Peyer's patch (tissue), 4 donors: ENCODE data around the gene PRXL2C. TPM values are rescaled to one million over a fixed set of nuclear protein-coding genes. Genes with fewer than 3 reads are reported as not detected.
"Not testable (repeated sequence)": the region's sequence is repeated elsewhere in the genome, so short reads cannot be mapped to it uniquely, and the experiment has no call there.

Experiments
- DNase-seq, 3 donors: peaks; one replicate each; pipeline ENCODE4 v3.0.0-alpha.2; 2017 to 2019
- H3K27ac ChIP-seq, 4 donors: fragments of 200-600 bp; sonication (generic); one replicate each; pipeline ENCODE4 v1.5.1; 2016 to 2019
- H3K27me3 ChIP-seq, 2 donors: fragments of 200-600 bp; sonication (generic); one replicate each; pipeline ENCODE4 v1.5.1; 2019
- H3K36me3 ChIP-seq, 3 donors: fragments of 200-600 bp; sonication (generic); one replicate each; pipeline ENCODE4 v1.5.1; 2016 to 2019
- H3K4me1 ChIP-seq, 4 donors: fragments of 200-600 bp; sonication (generic); one replicate each; pipeline ENCODE4 v1.5.1; 2016 to 2019
- H3K4me3 ChIP-seq, 4 donors: fragments of 200-600 bp; sonication (generic); 1 replicate in 3 of 4; 2 replicates in 1 of 4; pipeline ENCODE4 v1.5.1; 2016 to 2019; ENCODE audit warnings: mild to moderate bottlenecking in 1 of 4
- H3K9me3 ChIP-seq, 4 donors: fragments of 200-600 bp; sonication (generic); one replicate each; pipeline ENCODE4 v1.5.1; 2016 to 2019; ENCODE audit warnings: mild to moderate bottlenecking in 1 of 4
- CTCF ChIP-seq, 6 experiments: fragments of 450-650 bp in 4 of 6; fragments of 200-600 bp in 2 of 6; sonication (generic) in 1 of 6; IDR thresholded peaks; one replicate each; pipeline ENCODE4 v1.5.1; 2017 to 2019; ENCODE audit warnings: antibody characterized with exemption in 6 of 6, mild to moderate bottlenecking in 3 of 6, moderate library complexity in 1 of 6
- POLR2A ChIP-seq, 2 donors: fragments of 450-650 bp; IDR thresholded peaks; one replicate each; pipeline ENCODE4 v1.5.1; 2017; ENCODE audit warnings: antibody characterized with exemption in 2 of 2, mild to moderate bottlenecking in 2 of 2, moderate library complexity in 2 of 2
- total RNA-seq, 4 donors: library from RNA; depleted of rRNA; stranded (reverse); fragments of >200 nt; gene quantifications; one replicate each; pipeline ENCODE4 v1.1.0, GENCODE V29; 2016

PRXL2C gene
- total RNA-seq, 4 donors from 2014 or later: 5.1 to 8.3 (median 5.7) TPM

- no peak overlapping the region for H3K27ac ChIP-seq
- no peak for TF ChIP-seq CTCF (IDR thresholded peaks at IDR 0.05)
- TF ChIP-seq POLR2A (IDR thresholded peaks at IDR 0.05): no peak
- no peaks in the 10 kb centered on the region for H3K9me3 ChIP-seq
- H3K4me1 ChIP-seq: no peaks in the 10 kb centered on the region
- H3K27me3 ChIP-seq: no peaks in the 10 kb centered on the region
- DNase-seq: no peak
- no peak overlapping the region for H3K4me3 ChIP-seq
- H3K36me3 ChIP-seq: peaks cover 0 to 14% (median 0%) of the 10 kb centered on the region in 3 donors
These were observed 16.3 kb downstream of the PRXL2C start for GRCh38 chr9:96638606-96639364.

GRCh38 chr9:96636368-96636767 is 18.7 kb downstream of the PRXL2C start:
- no peak overlapping the region for H3K27ac ChIP-seq
- H3K36me3 ChIP-seq: no peaks in the 10 kb centered on the region
- no peaks in the 10 kb centered on the region for H3K9me3 ChIP-seq
- H3K4me1 ChIP-seq: no peaks in the 10 kb centered on the region
- DNase-seq: no peak
- TF ChIP-seq CTCF (IDR thresholded peaks at IDR 0.05): no peak
- no peak overlapping the region for H3K4me3 ChIP-seq
- no peaks in the 10 kb centered on the region for H3K27me3 ChIP-seq

GRCh38 chr9:96633579-96633978 is 21.5 kb downstream of the PRXL2C start:
- not testable (repeated sequence) for DNase-seq, H3K27me3 ChIP-seq, H3K36me3 ChIP-seq

GRCh38 chr9:96626912-96627311 is 28.2 kb downstream of the PRXL2C start:
- Histone ChIP-seq H3K9me3 (no peaks in the 10 kb centered on the region), H3K27ac (no peak overlapping the region), H3K4me3 (no peak overlapping the region), H3K27me3 (no peaks in the 10 kb centered on the region), H3K36me3 (no peaks in the 10 kb centered on the region), H3K4me1 (no peaks in the 10 kb centered on the region)
- DNase-seq: no peak
- TF ChIP-seq POLR2A (IDR thresholded peaks at IDR 0.05) (no peak), CTCF (IDR thresholded peaks at IDR 0.05) (no peak)

More at GRCh38 chr9:96633579-96633978, 21.5 kb downstream of the PRXL2C start:
- H3K27ac ChIP-seq, H3K4me3 ChIP-seq, H3K9me3 ChIP-seq, H3K4me1 ChIP-seq: not testable (repeated sequence)

GRCh38 chr9:96621618-96622017 is 33.5 kb downstream of the PRXL2C start:
- no peak for DNase-seq
- Histone ChIP-seq H3K9me3 (no peaks in the 10 kb centered on the region), H3K27me3 (no peaks in the 10 kb centered on the region), H3K36me3 (no peaks in the 10 kb centered on the region), H3K4me3 (no peak overlapping the region), H3K4me1 (peaks cover 0 to 8% (median 0%) of the 10 kb centered on the region in 4 donors), H3K27ac (no peak overlapping the region)
- TF ChIP-seq POLR2A (IDR thresholded peaks at IDR 0.05) (no peak), CTCF (IDR thresholded peaks at IDR 0.05) (no peak)

- H3K9me3 ChIP-seq: no peaks in the 10 kb centered on the region
- no peaks in the 10 kb centered on the region for H3K36me3 ChIP-seq
- no peak for TF ChIP-seq POLR2A (IDR thresholded peaks at IDR 0.05)
- no peak for TF ChIP-seq CTCF (IDR thresholded peaks at IDR 0.05)
- H3K27me3 ChIP-seq: no peaks in the 10 kb centered on the region
- H3K27ac ChIP-seq: no peak overlapping the region
- no peak for DNase-seq
- H3K4me1 ChIP-seq: peaks cover 0 to 8% (median 0%) of the 10 kb centered on the region in 4 donors
- H3K4me3 ChIP-seq: no peak overlapping the region
These were observed 34.3 kb downstream of the PRXL2C start for GRCh38 chr9:96620832-96621269.
